ENCODE results near the gene KIF19. TPM values are rescaled to one million over a fixed set of nuclear protein-coding genes. Genes with fewer than 3 reads are reported as not detected.
A peak's percentile ranks its signal among the peaks of the same experiment; 100 is the strongest.

The KIF19 gene
- total RNA-seq, 2 donors from 2014 or later, result 0.56 to 0.95 TPM

- no peak overlapping the region for H3K4me3 ChIP-seq
- no peak overlapping the region for H3K27ac ChIP-seq
- ATAC-seq (ENCODE audit: insufficient number of reproducible peaks, low FRiP score, low read depth) (no peak), DNase-seq (ENCODE audit: low spot score) (no peak)
- no peak for TF ChIP-seq CTCF (IDR thresholded peaks at IDR 0.05)
- H3K9me3 ChIP-seq, result no peaks in the 10 kb centered on the region
- H3K4me1 ChIP-seq (ENCODE audit: control insufficient read depth in 1 of 2, low read depth in 2 of 2), result no peaks in the 10 kb centered on the region
- no peaks in the 10 kb centered on the region for H3K36me3 ChIP-seq
- peaks cover 19% of the 10 kb centered on the region for H3K27me3 ChIP-seq (replicated peaks; ENCODE audit: insufficient read depth)
Measured at GRCh38 chr17:74357466-74357809, 31.4 kb downstream of the KIF19 start.

GRCh38 chr17:74358697-74359096 is 32.7 kb downstream of the KIF19 start:
- Histone ChIP-seq H3K9me3 (no peaks in the 10 kb centered on the region), H3K4me1 (ENCODE audit: control insufficient read depth in 1 of 2, low read depth in 2 of 2) (no peaks in the 10 kb centered on the region), H3K27me3 (replicated peaks; ENCODE audit: insufficient read depth) (peaks cover 13% of the 10 kb centered on the region), H3K27ac (no peak overlapping the region), H3K4me3 (no peak overlapping the region), H3K36me3 (no peaks in the 10 kb centered on the region)
- ATAC-seq (ENCODE audit: insufficient number of reproducible peaks, low FRiP score, low read depth), result no peak
- DNase-seq (ENCODE audit: low spot score), result no peak
- TF ChIP-seq CTCF (IDR thresholded peaks at IDR 0.05), result no peak

GRCh38 chr17:74359916-74360315 is 33.9 kb downstream of the KIF19 start:
- DNase-seq (ENCODE audit: low spot score), result no peak
- Histone ChIP-seq H3K27me3 (replicated peaks; ENCODE audit: insufficient read depth) (peaks cover 13% of the 10 kb centered on the region), H3K4me1 (ENCODE audit: control insufficient read depth in 1 of 2, low read depth in 2 of 2) (no peaks in the 10 kb centered on the region), H3K4me3 (no peak overlapping the region), H3K27ac (no peak overlapping the region), H3K36me3 (no peaks in the 10 kb centered on the region), H3K9me3 (no peaks in the 10 kb centered on the region)
- no peak for ATAC-seq (ENCODE audit: insufficient number of reproducible peaks, low FRiP score, low read depth)
- TF ChIP-seq CTCF (IDR thresholded peaks at IDR 0.05), result no peak

GRCh38 chr17:74360899-74361229 is 34.8 kb downstream of the KIF19 start:
- Histone ChIP-seq H3K9me3 (no peaks in the 10 kb centered on the region), H3K27ac (no peak overlapping the region), H3K27me3 (replicated peaks; ENCODE audit: insufficient read depth) (peaks cover 13% of the 10 kb centered on the region), H3K4me3 (no peak overlapping the region), H3K36me3 (no peaks in the 10 kb centered on the region), H3K4me1 (ENCODE audit: control insufficient read depth in 1 of 2, low read depth in 2 of 2) (no peaks in the 10 kb centered on the region)
- DNase-seq (ENCODE audit: low spot score) (no peak), ATAC-seq (ENCODE audit: insufficient number of reproducible peaks, low FRiP score, low read depth) (no peak)
- TF ChIP-seq CTCF (IDR thresholded peaks at IDR 0.05), result no peak

GRCh38 chr17:74361230-74362068 is 35.4 kb downstream of the KIF19 start, which contains the start of gene BTBD17:
Gene BTBD17 (minus strand): TSS chr17:74361868. CDS start chr17:74361819, 49 bp downstream.
- H3K4me3 ChIP-seq, result no peak within 1 kb of the TSS
- no peaks in the 10 kb centered on the region for H3K36me3 ChIP-seq
- H3K9me3 ChIP-seq, result no peaks in the 10 kb centered on the region
- peak; percentile 34 for TF ChIP-seq CTCF (IDR thresholded peaks at IDR 0.05)
- DNase-seq (ENCODE audit: low spot score) (no peak), ATAC-seq (ENCODE audit: insufficient number of reproducible peaks, low FRiP score, low read depth) (no peak)
- H3K27ac ChIP-seq, result no peak within 1 kb of the TSS
- H3K27me3 ChIP-seq (replicated peaks; ENCODE audit: insufficient read depth), result peaks cover 13% of the 10 kb centered on the region
- no peaks in the 10 kb centered on the region for H3K4me1 ChIP-seq (ENCODE audit: control insufficient read depth in 1 of 2, low read depth in 2 of 2)

All from thoracic aorta (tissue), 2 donors.